Measurements from ENCODE around the gene UBE2J2. TPM values are rescaled to one million over a fixed set of nuclear protein-coding genes. Genes with fewer than 3 reads are reported as not detected.

Gene UBE2J2
- total RNA-seq, 2 experiments from 2014 or later = 48.5 to 49.7 TPM

GRCh38 chr1:1235016-1235744, 38.5 kb downstream of the UBE2J2 start:
- intact Hi-C loops (cut with micrococcal nuclease) = loop anchor here (10.0 kb wide), 1 partner anchor 200 kb away; no protein-coding TSS in a partner anchor
- CTCF ChIA-PET = no interaction called here
- Mint-ChIP-seq H3K27me3 (ENCODE audit: low read depth) (no peaks in the 10 kb centered on the region), H3K4me1 (ENCODE audit: low read depth) (peaks cover 20% of the 10 kb centered on the region), H3K4me3 (no peak overlapping the region), H3K9me3 (no peaks in the 10 kb centered on the region), H3K27ac (no peak overlapping the region), H3K36me3 (ENCODE audit: low read depth) (peaks cover 14% of the 10 kb centered on the region)
- DNase-seq = no peak

GRCh38 chr1:1234180-1234808, 39.4 kb downstream of the UBE2J2 start:
- H3K4me1 Mint-ChIP-seq (ENCODE audit: low read depth) = peaks cover 28% of the 10 kb centered on the region
- CTCF ChIA-PET = no interaction called here
- peak overlapping the region; percentile 74 for H3K4me3 Mint-ChIP-seq
- DNase-seq = no peak
- H3K9me3 Mint-ChIP-seq = no peaks in the 10 kb centered on the region
- H3K27ac Mint-ChIP-seq = peak overlapping the region; percentile 19
- peaks cover 15% of the 10 kb centered on the region for H3K36me3 Mint-ChIP-seq (ENCODE audit: low read depth)
- no peaks in the 10 kb centered on the region for H3K27me3 Mint-ChIP-seq (ENCODE audit: low read depth)
- intact Hi-C loops (cut with micrococcal nuclease) = loop anchor here (10.0 kb wide), 1 partner anchor 199 kb away; no protein-coding TSS in a partner anchor

DNA sequence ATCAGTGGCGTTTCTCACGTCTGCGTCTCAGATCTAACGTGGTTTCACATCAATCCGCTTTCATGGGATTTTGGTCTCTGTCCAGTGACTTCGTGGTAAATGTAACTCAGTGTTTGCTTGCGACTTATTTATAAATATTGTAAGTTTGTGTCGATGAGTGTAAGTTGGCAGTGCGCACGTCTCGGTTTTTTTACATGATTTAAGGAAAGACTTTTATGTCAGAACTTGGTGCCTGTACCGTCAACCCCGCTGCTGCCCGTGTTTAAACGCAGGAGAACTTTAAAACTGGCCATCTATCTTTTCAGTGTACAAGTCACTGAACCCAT, 40.1 kb downstream of the UBE2J2 start:
- DNase-seq = no peak
- CTCF ChIA-PET = no interaction called here
- Mint-ChIP-seq H3K9me3 (no peaks in the 10 kb centered on the region), H3K27me3 (ENCODE audit: low read depth) (no peaks in the 10 kb centered on the region), H3K4me1 (ENCODE audit: low read depth) (peaks cover 34% of the 10 kb centered on the region), H3K27ac (peak overlapping the region; percentile 68), H3K4me3 (peak overlapping the region; percentile 74), H3K36me3 (ENCODE audit: low read depth) (peaks cover 18% of the 10 kb centered on the region)
- intact Hi-C loops (cut with micrococcal nuclease) = loop anchor here (10.0 kb wide), 1 partner anchor 199 kb away; no protein-coding TSS in a partner anchor

- Mint-ChIP-seq H3K4me3 (peak overlapping the region; percentile 74), H3K4me1 (ENCODE audit: low read depth) (peaks cover 35% of the 10 kb centered on the region), H3K27me3 (ENCODE audit: low read depth) (no peaks in the 10 kb centered on the region), H3K36me3 (ENCODE audit: low read depth) (peaks cover 18% of the 10 kb centered on the region), H3K27ac (peak overlapping the region; percentile 68), H3K9me3 (no peaks in the 10 kb centered on the region)
- intact Hi-C loops (cut with micrococcal nuclease) = loop anchor here (1.0 to 10.0 kb wide), 3 partner anchors 75 to 198 kb away; partner anchors contain the start of genes C1orf159 and PUSL1
- CTCF ChIA-PET = no interaction called here
- DNase-seq = no peak
Observed at GRCh38 chr1:1232796-1233566, 40.7 kb downstream of the UBE2J2 start.

DNA sequence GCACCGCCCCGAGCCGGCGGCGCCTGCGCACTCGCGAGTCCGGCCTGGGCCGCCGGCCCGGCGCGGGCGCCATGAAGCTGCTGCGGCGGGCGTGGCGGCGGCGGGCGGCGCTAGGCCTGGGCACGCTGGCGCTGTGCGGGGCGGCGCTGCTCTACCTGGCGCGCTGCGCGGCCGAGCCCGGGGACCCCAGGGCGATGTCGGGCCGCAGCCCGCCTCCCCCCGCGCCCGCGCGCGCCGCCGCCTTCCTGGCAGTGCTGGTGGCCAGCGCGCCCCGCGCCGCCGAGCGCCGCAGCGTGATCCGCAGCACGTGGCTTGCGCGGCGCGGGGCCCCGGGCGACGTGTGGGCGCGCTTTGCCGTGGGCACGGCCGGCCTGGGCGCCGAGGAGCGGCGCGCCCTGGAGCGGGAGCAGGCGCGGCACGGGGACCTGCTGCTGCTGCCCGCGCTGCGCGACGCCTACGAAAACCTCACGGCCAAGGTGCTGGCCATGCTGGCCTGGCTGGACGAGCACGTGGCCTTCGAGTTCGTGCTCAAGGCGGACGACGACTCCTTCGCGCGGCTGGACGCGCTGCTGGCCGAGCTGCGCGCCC, 41.4 kb downstream of the UBE2J2 start, which contains the start of gene B3GALT6:
TSS of gene B3GALT6 (plus strand) at position 30 of the 588 bp plus-strand sequence. CDS start at position 72, 42 bp downstream.
- no peak for DNase-seq
- no peaks in the 10 kb centered on the region for H3K9me3 Mint-ChIP-seq
- peaks cover 21% of the 10 kb centered on the region for H3K36me3 Mint-ChIP-seq (ENCODE audit: low read depth)
- H3K27me3 Mint-ChIP-seq (ENCODE audit: low read depth) = no peaks in the 10 kb centered on the region
- H3K27ac Mint-ChIP-seq = peak within 1 kb of the TSS; percentile 86
- intact Hi-C loops (cut with micrococcal nuclease) = loop anchor here (1.0 to 10.0 kb wide), 3 partner anchors 76 to 198 kb away; partner anchors contain the start of genes C1orf159 and PUSL1
- peak within 1 kb of the TSS; percentile 86 for H3K4me3 Mint-ChIP-seq
- CTCF ChIA-PET = interaction anchor here (1.5 kb wide), 1 partner anchor 110 kb away, joined by 9 read pairs; no protein-coding TSS in a partner anchor
- H3K4me1 Mint-ChIP-seq (ENCODE audit: low read depth) = peaks cover 35% of the 10 kb centered on the region

- peaks cover 21% of the 10 kb centered on the region for H3K36me3 Mint-ChIP-seq (ENCODE audit: low read depth)
- H3K4me1 Mint-ChIP-seq (ENCODE audit: low read depth) = peaks cover 35% of the 10 kb centered on the region
- peak within 1 kb of the TSS; percentile 86 for H3K4me3 Mint-ChIP-seq
- intact Hi-C loops (cut with micrococcal nuclease) = loop anchor here (1.0 to 10.0 kb wide), 6 partner anchors 19 to 197 kb away; partner anchors contain the start of genes C1orf159, PUSL1 and UBE2J2
- peak; percentile 97 for DNase-seq
- H3K27me3 Mint-ChIP-seq (ENCODE audit: low read depth) = no peaks in the 10 kb centered on the region
- CTCF ChIA-PET = interaction anchor here (1.0 to 1.5 kb wide), 2 partner anchors 51 to 109 kb away, joined by 3 to 9 read pairs; no protein-coding TSS in a partner anchor
- H3K27ac Mint-ChIP-seq = peak within 1 kb of the TSS; percentile 86
- no peaks in the 10 kb centered on the region for H3K9me3 Mint-ChIP-seq
Observed at GRCh38 chr1:1231400-1232207, 42.0 kb downstream of the UBE2J2 start, which contains the start of gene SDF4. Gene SDF4, minus strand, starts transcription at chr1:1232001. Its CDS starts 3,229 bp downstream, at chr1:1228772.

- Mint-ChIP-seq H3K4me3 (peak overlapping the region; percentile 86), H3K36me3 (ENCODE audit: low read depth) (peaks cover 24% of the 10 kb centered on the region), H3K27me3 (ENCODE audit: low read depth) (no peaks in the 10 kb centered on the region), H3K9me3 (no peaks in the 10 kb centered on the region), H3K4me1 (ENCODE audit: low read depth) (peaks cover 39% of the 10 kb centered on the region), H3K27ac (peak overlapping the region; percentile 86)
- intact Hi-C loops (cut with micrococcal nuclease) = loop anchor here (2.0 to 10.0 kb wide), 4 partner anchors 20 to 196 kb away; partner anchors contain the start of gene UBE2J2
- CTCF ChIA-PET = interaction anchor here (0.7 to 2.2 kb wide), 4 partner anchors 51 to 170 kb away, joined by 3 to 9 read pairs (median 6); no protein-coding TSS in a partner anchor
- DNase-seq = no peak
Observed at GRCh38 chr1:1230656-1231399, 42.8 kb downstream of the UBE2J2 start.

DNA sequence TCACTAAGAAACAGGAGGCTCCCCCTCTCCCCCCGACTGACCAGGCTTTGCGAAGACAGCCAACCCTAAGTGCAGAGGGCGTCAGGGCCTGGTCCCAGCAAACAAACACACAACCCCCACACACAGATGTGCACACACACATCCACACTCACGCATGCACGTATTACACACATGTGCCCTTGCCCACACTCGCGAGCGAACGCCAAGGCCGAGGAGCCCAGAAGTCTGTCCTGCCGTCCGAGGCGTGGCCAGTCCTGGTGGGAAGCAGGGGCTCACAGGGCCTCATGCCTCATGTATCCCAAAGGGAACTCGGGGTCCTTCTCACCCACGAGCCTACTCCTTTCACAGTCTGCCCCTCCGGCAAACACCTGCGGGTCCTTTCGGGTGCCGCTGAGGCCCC, 43.9 kb downstream of the UBE2J2 start:
- intact Hi-C loops (cut with micrococcal nuclease) = loop anchor here (2.0 to 10.0 kb wide), 4 partner anchors 21 to 195 kb away; partner anchors contain the start of gene UBE2J2
- peaks cover 29% of the 10 kb centered on the region for H3K36me3 Mint-ChIP-seq (ENCODE audit: low read depth)

DNA sequence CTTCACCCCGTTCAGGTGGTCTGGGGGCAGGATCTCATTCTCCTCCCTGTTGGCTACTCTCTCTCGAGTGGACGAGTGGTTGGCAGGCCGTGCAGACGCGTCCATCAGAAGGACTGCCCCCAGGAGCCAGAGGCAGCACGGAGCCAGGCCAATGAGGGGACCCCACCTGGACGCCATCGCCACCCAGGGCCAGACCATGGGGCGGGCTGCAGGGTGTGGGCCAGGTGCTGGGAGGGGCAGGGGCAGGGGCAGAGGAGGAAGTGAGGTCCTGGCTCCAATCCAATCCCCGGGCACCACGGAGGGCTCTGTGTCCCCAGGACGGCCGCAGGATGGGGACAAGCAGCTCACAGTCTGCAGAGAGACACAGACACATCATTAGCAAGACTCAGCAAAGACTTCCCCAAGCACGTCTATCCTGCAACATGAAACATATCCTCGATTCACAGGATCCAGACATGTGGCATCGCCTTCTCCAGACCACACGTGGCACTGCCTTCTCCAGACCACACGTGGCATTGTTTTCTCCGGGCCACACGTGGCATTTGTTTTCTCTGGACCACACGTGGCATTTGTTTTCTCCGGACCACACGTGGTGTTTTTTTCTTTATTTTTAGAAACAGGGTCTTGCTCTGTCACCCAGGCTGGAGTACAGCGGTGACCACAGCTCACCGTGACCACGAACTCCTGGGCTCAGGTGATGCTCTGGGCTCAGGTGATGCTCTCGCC, 44.9 kb downstream of the UBE2J2 start:
- intact Hi-C loops (cut with micrococcal nuclease) = no loop called here
- H3K36me3 Mint-ChIP-seq (ENCODE audit: low read depth) = peaks cover 26% of the 10 kb centered on the region
- CTCF ChIA-PET = interaction anchor here (0.6 to 2.2 kb wide), 2 partner anchors 106 to 109 kb away, joined by 3 to 9 read pairs; no protein-coding TSS in a partner anchor
- H3K4me3 Mint-ChIP-seq = no peak overlapping the region
- H3K27me3 Mint-ChIP-seq (ENCODE audit: low read depth) = no peaks in the 10 kb centered on the region
- peaks cover 32% of the 10 kb centered on the region for H3K4me1 Mint-ChIP-seq (ENCODE audit: low read depth)
- H3K27ac Mint-ChIP-seq = no peak overlapping the region
- DNase-seq = no peak
- H3K9me3 Mint-ChIP-seq = no peaks in the 10 kb centered on the region

More for the DNA sequence above, 43.9 kb downstream of the UBE2J2 start:
- Mint-ChIP-seq H3K27me3 (ENCODE audit: low read depth) (no peaks in the 10 kb centered on the region), H3K4me1 (ENCODE audit: low read depth) (peaks cover 42% of the 10 kb centered on the region), H3K9me3 (no peaks in the 10 kb centered on the region), H3K27ac (no peak overlapping the region), H3K4me3 (peak overlapping the region; percentile 39)
- DNase-seq = no peak
- CTCF ChIA-PET = interaction anchor here (0.6 to 2.2 kb wide), 3 partner anchors 107 to 110 kb away, joined by 3 to 9 read pairs (median 3); no protein-coding TSS in a partner anchor

- Mint-ChIP-seq H3K4me3 (no peak overlapping the region), H3K4me1 (ENCODE audit: low read depth) (peaks cover 28% of the 10 kb centered on the region), H3K9me3 (no peaks in the 10 kb centered on the region), H3K27ac (no peak overlapping the region), H3K36me3 (ENCODE audit: low read depth) (peaks cover 23% of the 10 kb centered on the region), H3K27me3 (ENCODE audit: low read depth) (no peaks in the 10 kb centered on the region)
- CTCF ChIA-PET = interaction anchor here (2.2 kb wide), 1 partner anchor 106 kb away, joined by 9 read pairs; no protein-coding TSS in a partner anchor
- intact Hi-C loops (cut with micrococcal nuclease) = no loop called here
- no peak for DNase-seq
Observed at GRCh38 chr1:1228187-1228586, 45.5 kb downstream of the UBE2J2 start.
